HepG2 (cell line): ENCODE results near the gene CALD1. TPM values are rescaled to one million over a fixed set of nuclear protein-coding genes. Genes with fewer than 3 reads are reported as not detected.

Experiments
- ARNT2 ChIP-seq: sonication (generic); formaldehyde crosslinking; IDR thresholded peaks from 2 replicates; pipeline ENCODE4 v1.8.0; 2022; ENCODE audit warnings: mild to moderate bottlenecking, low read depth, missing genetic modification reagents, moderate library complexity
- CBX2 ChIP-seq, 2 experiments: fragments of 200-600 bp in 1 of 2; sonication (generic); formaldehyde crosslinking in 1 of 2; IDR thresholded peaks; 2 replicates each; pipeline versions ENCODE4 v1.7.0 to v1.8.1; 2018 to 2022; ENCODE audit warnings: low read depth in 2 of 2, low read length in 1 of 2, mild to moderate bottlenecking in 1 of 2, missing genetic modification reagents in 1 of 2
- CCDC6 ChIP-seq: sonication (generic); formaldehyde crosslinking; IDR thresholded peaks from 2 replicates; pipeline ENCODE4 v1.8.1; 2022; ENCODE audit warnings: mild to moderate bottlenecking, missing genetic modification reagents, moderate library complexity
- ERF ChIP-seq: IDR thresholded peaks from 2 replicates; pipeline ENCODE4 v1.6.1; 2018; ENCODE audit warnings: missing biosample characterization, missing genetic modification reagents
- FOXA3 ChIP-seq: IDR thresholded peaks from 2 replicates; pipeline ENCODE4 v1.6.1; 2016; ENCODE audit warnings: missing genetic modification reagents, missing compliant biosample characterization
- JUND ChIP-seq: sonication (generic); formaldehyde crosslinking; IDR thresholded peaks from 2 replicates; pipeline ENCODE4 v1.8.0; 2022; ENCODE audit warnings: mild to moderate bottlenecking, missing genetic modification reagents
- NFATC3 ChIP-seq: sonication (generic); formaldehyde crosslinking; IDR thresholded peaks from 2 replicates; pipeline ENCODE4 v1.5.1; 2020; ENCODE audit warnings: mild to moderate bottlenecking, missing genetic modification reagents
- NR1H2 ChIP-seq: sonication (generic); formaldehyde crosslinking; IDR thresholded peaks from 2 replicates; pipeline ENCODE4 v1.8.1; 2022; ENCODE audit warnings: low read depth, missing genetic modification reagents, borderline replicate concordance
- NR3C1 ChIP-seq: sonication (generic); formaldehyde crosslinking; IDR thresholded peaks from 2 replicates; pipeline ENCODE4 v1.4.0; 2020; ENCODE audit warnings: missing genetic modification reagents
- PTBP1 ChIP-seq: fragments of 200-400 bp; formaldehyde crosslinking; IDR thresholded peaks from 2 replicates; pipeline ENCODE4 v1.6.1; 2018; ENCODE audit warnings: low read length, low read depth; ENCODE audit not compliant: poor library complexity, severe bottlenecking
- SOX6 ChIP-seq, 2 experiments: fragments of 450-650 bp in 1 of 2; sonication (generic) in 1 of 2; formaldehyde crosslinking in 1 of 2; IDR thresholded peaks; 2 replicates each; pipeline versions ENCODE4 v1.4.0 to v1.6.1; 2017 to 2020; ENCODE audit warnings: antibody characterized with exemption in 1 of 2, mild to moderate bottlenecking in 1 of 2, missing genetic modification reagents in 1 of 2
- TARDBP ChIP-seq: sonication (generic); formaldehyde crosslinking; IDR thresholded peaks from 2 replicates; pipeline ENCODE4 v1.8.0; 2022; ENCODE audit warnings: mild to moderate bottlenecking, missing genetic modification reagents
- TBX2 ChIP-seq: sonication (generic); formaldehyde crosslinking; IDR thresholded peaks from 2 replicates; pipeline ENCODE4 v1.5.0; 2020; ENCODE audit warnings: missing genetic modification reagents, mild to moderate bottlenecking, borderline replicate concordance
- TEF ChIP-seq: sonication (generic); formaldehyde crosslinking; IDR thresholded peaks from 2 replicates; pipeline ENCODE4 v1.5.0; 2020; ENCODE audit warnings: missing genetic modification reagents
- YY1 ChIP-seq: IDR thresholded peaks from 2 replicates; pipeline ENCODE4 v1.6.1; 2011; ENCODE audit warnings: low read length, low read depth, moderate library complexity, mild to moderate bottlenecking; ENCODE audit not compliant: insufficient read depth, insufficient replicate concordance
- ZFP41 ChIP-seq: sonication (generic); formaldehyde crosslinking; IDR thresholded peaks from 2 replicates; pipeline ENCODE4 v1.4.0; 2020; ENCODE audit warnings: mild to moderate bottlenecking, missing genetic modification reagents, borderline replicate concordance
- ZMYM3 ChIP-seq: sonication (generic); formaldehyde crosslinking; IDR thresholded peaks from 2 replicates; pipeline ENCODE4 v1.5.1; 2020; ENCODE audit warnings: mild to moderate bottlenecking, missing genetic modification reagents
- ZNF274 ChIP-seq: sonication (generic); formaldehyde crosslinking; IDR thresholded peaks from 2 replicates; pipeline ENCODE4 v1.5.1; 2020; ENCODE audit warnings: mild to moderate bottlenecking, missing genetic modification reagents
- ZNF282 ChIP-seq: fragments of 450-650 bp; IDR thresholded peaks from 2 replicates; pipeline ENCODE4 v1.6.1; 2018; ENCODE audit not compliant: partially characterized antibody
- ZNF510 ChIP-seq: sonication (generic); formaldehyde crosslinking; IDR thresholded peaks from 2 replicates; pipeline ENCODE4 v1.4.0; 2020; ENCODE audit warnings: low read depth, mild to moderate bottlenecking, missing genetic modification reagents
- ZNF746 ChIP-seq: sonication (generic); formaldehyde crosslinking; IDR thresholded peaks from 2 replicates; pipeline ENCODE4 v1.8.0; 2022; ENCODE audit warnings: mild to moderate bottlenecking, missing genetic modification reagents
- ZNF775 ChIP-seq: sonication (generic); formaldehyde crosslinking; IDR thresholded peaks from 2 replicates; pipeline ENCODE4 v1.4.0; 2020; ENCODE audit warnings: missing genetic modification reagents, mild to moderate bottlenecking, moderate library complexity, borderline replicate concordance
- polyA plus RNA-seq, 8 experiments: library from polyadenylated mRNA; depleted of rRNA in 3 of 8; stranded (reverse) in 7 of 8; unstranded in 1 of 8; fragments of >200 nt; fragmentation: Illumina TruSeq in 4 of 8; extraction: Trizol in 4 of 8; gene quantifications; 2 replicates each; pipeline versions ENCODE4 v1.2.1 to v1.2.3, GENCODE V29; 2011 to 2016; ENCODE audit warnings: low read depth in 4 of 8, missing spikeins in 1 of 8, mixed read lengths in 1 of 8; ENCODE audit not compliant: insufficient read depth in 1 of 8
- total RNA-seq, 5 experiments: library from RNA; depleted of rRNA; stranded (reverse); fragments of >200 nt; fragmentation: Illumina TruSeq; extraction: Trizol; gene quantifications; 2 replicates each; pipeline ENCODE4 v1.2.3, GENCODE V29; 2016; ENCODE audit warnings: low read depth in 1 of 5
- TF ChIP-seq, protein P1 (sequence below), 2 experiments: sonication (generic) in 1 of 2; formaldehyde crosslinking in 1 of 2; IDR thresholded peaks; 2 replicates each; pipeline versions ENCODE4 v1.6.1 to v1.9.0; 2014 to 2022; ENCODE audit warnings: antibody characterized with exemption in 1 of 2, borderline replicate concordance in 1 of 2, inconsistent platforms in 1 of 2, low read depth in 1 of 2, missing genetic modification reagents in 1 of 2
- TF ChIP-seq, protein P2 (sequence below): sonication (generic); formaldehyde crosslinking; IDR thresholded peaks from 2 replicates; pipeline ENCODE4 v1.8.1; 2023; ENCODE audit warnings: missing genetic modification reagents, mild to moderate bottlenecking, borderline replicate concordance

Gene CALD1
- total and polyA plus RNA-seq, 2 of the 13 experiments (the other 11 are each of a cell fraction or from before 2014, with no cell fraction given): 53.0 to 112 TPM

- TF ChIP-seq, protein P1, sequence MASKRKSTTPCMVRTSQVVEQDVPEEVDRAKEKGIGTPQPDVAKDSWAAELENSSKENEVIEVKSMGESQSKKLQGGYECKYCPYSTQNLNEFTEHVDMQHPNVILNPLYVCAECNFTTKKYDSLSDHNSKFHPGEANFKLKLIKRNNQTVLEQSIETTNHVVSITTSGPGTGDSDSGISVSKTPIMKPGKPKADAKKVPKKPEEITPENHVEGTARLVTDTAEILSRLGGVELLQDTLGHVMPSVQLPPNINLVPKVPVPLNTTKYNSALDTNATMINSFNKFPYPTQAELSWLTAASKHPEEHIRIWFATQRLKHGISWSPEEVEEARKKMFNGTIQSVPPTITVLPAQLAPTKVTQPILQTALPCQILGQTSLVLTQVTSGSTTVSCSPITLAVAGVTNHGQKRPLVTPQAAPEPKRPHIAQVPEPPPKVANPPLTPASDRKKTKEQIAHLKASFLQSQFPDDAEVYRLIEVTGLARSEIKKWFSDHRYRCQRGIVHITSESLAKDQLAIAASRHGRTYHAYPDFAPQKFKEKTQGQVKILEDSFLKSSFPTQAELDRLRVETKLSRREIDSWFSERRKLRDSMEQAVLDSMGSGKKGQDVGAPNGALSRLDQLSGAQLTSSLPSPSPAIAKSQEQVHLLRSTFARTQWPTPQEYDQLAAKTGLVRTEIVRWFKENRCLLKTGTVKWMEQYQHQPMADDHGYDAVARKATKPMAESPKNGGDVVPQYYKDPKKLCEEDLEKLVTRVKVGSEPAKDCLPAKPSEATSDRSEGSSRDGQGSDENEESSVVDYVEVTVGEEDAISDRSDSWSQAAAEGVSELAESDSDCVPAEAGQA (IDR thresholded peaks at IDR 0.05; ENCODE audit: low read depth): no peak
- TF ChIP-seq, protein P1 (CRISPR knock-in tag; IDR thresholded peaks at IDR 0.05; ENCODE audit: borderline replicate concordance): 0 out of 2 replicates have a peak, but pooled peaks have one; percentile 15
- TF ChIP-seq ZFP41 (CRISPR knock-in tag) (no peak), FOXA3 (0 out of 2 replicates have a peak, but pooled peaks have one; percentile 5), ZMYM3 (CRISPR knock-in tag) (0 out of 2 replicates have a peak, but pooled peaks have one; percentile 34), NFATC3 (CRISPR knock-in tag) (no peak), YY1 (no peak), ZNF775 (CRISPR knock-in tag) (peak; percentile 92; the same call in 1 of the 2 replicates), ZNF746 (CRISPR knock-in tag) (no peak), ERF (CRISPR knock-in tag) (0 out of 2 replicates have a peak, but pooled peaks have one; percentile 12), TARDBP (CRISPR knock-in tag) (no peak), CCDC6 (no peak), CBX2 (IDR thresholded peaks at IDR 0.05; ENCODE audit: low read depth, low read length) (no peak), CBX2 (CRISPR knock-in tag; IDR thresholded peaks at IDR 0.05; ENCODE audit: low read depth) (no peak), ZNF274 (no peak), NR1H2 (CRISPR knock-in tag) (no peak), TBX2 (CRISPR knock-in tag) (no peak), NR3C1 (CRISPR knock-in tag) (no peak), PTBP1 (no peak), JUND (CRISPR knock-in tag) (0 out of 2 replicates have a peak, but pooled peaks have one; percentile 8), ZNF510 (CRISPR knock-in tag) (no peak), TEF (CRISPR knock-in tag) (no peak), ZNF282 (no peak), ARNT2 (no peak), SOX6 (IDR thresholded peaks at IDR 0.05) (no peak), SOX6 (CRISPR knock-in tag; IDR thresholded peaks at IDR 0.05) (peak; percentile 14; the same call in 1 of the 2 replicates)
- TF ChIP-seq, protein P2, sequence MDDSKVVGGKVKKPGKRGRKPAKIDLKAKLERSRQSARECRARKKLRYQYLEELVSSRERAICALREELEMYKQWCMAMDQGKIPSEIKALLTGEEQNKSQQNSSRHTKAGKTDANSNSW (CRISPR knock-in tag): no peak
Observed at GRCh38 chr7:134899729-134900128, 120.3 kb downstream of the CALD1 start (continued).
